GM19452 (cell line): Measurements from ENCODE around the gene STOX2.
"Not testable (repeated sequence)": the region's sequence is repeated elsewhere in the genome, so short reads cannot be mapped to it uniquely, and the experiment has no call there.

Experiments
- ATAC-seq: cut with Tn5 transposase; IDR thresholded peaks from one replicate; pipeline ENCODE4 v1.9.1; 2021; ENCODE audit not compliant: unreplicated experiment

STOX2 gene

DNA sequence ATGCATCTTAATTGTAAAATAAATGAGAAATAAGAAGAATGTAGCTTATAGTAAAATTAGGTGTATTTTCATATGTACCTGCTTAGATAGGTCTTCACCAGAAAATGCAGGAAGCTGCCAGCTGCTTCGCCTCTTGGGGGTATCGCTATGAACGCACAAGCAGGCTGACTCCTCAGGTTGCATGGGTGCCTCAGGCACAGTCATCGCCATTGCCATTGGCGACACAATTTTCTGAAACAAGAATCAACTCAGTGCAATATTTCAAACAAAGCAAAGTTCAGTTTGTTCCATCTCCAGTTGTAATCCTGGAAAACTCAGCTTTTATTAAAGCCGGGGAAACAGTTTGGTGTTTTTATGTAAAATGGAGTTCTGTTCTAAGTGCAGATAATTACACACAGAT is 29.7 kb downstream of the STOX2 start:
- no peak for ATAC-seq

DNA sequence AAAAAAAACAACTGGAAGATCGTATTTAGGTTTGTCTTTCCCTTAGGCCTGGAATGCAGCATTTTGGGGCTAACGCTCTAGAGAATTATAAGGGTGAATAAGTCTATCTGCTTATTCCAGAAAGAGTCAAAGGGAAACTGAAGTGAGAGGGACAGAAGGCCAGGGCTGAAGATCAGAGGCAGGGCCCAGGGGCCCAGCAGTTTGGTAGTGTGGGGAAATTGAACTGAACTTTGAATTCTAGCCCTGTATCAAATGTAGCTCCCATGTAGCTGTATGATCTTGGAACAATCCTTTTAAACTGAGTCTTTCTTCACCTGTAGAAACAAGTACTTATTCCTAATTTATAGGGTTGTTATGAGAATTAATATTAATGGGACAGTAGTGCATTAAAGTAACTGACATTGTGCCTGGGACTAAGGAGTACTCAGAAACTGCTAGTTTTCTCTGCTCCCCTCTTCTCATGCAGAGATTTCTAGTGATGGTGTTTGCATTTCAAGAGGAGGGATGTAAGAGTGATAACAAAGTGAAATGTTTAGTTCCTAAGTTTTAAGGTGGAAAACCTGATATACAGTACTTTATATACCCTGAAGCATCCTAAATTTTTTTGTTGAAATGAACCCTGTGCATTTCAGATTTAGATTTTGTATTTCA is 30.4 kb downstream of the STOX2 start:
- ATAC-seq = no peak

DNA sequence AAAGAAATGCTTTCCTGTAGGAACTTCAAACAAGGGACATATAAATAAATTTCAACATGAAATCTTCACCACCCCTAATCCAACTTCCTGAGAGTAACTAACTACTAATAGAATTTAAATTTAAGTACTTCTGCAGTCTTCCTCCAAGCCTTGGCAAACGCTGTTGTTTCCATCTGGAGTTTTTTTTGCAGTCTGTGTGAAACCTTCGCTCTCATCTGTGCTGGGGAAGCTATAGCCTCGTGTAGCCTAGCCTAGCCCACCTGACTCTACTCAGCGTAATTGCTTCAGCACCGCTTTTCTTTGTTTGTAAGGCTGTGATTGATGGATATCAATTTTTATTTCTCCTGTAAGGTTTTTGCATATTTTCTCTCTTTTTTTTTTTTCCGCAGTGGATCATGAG is 30.9 kb downstream of the STOX2 start:
- no peak for ATAC-seq

DNA sequence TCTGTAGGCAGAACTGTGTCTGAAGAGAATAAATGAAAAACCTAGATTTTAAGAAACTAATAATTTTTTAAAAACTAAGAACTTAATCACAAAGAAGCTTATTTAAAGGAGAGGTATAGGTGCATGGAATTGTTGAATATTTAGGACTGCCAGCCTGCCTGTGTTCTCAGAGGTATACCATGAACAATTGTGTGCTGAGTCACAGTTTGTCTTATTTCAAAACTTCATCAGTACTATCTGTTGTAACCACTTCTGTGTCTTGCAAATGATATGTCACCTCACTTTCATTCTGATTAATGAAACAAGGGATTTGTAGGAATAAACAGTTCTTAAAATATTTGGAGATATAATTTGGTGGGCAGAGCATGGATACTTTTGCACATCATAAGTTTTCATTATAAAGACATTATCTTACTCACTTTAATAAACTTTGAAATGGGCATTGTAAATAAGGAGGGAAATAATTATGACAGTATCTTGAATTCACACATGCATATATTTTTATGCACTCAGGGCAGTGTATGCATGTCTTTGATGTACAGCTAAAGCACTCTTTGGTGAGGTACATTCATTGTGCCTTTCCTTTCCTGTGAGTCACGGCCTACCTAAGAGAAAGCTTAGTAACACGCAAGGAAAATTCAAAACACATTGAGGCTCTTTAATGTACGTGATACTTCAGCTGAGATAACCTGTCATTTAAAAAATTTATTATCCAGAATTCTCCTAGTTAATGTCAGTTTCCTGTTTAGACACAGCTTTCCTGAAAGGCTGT is 31.7 kb downstream of the STOX2 start:
- no peak for ATAC-seq

DNA sequence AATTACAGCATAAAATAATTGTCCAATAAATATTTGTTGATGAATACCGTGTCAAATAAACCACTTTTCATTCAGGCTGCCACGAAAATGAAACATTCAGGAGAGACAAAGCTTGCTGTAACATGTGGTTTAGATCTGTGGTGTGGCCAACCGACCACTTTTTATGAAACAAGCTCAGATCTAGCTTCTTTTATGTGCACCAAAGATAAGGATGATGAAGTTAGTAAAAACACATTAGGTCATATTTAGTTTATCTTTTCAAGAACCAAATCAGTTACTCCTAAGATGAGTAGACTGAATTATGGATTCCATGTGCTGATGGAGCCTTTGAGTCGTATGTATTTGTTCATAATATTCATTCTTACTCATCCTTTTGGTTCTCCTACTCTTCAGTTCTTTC is 35.8 kb downstream of the STOX2 start:
- ATAC-seq = no peak

DNA sequence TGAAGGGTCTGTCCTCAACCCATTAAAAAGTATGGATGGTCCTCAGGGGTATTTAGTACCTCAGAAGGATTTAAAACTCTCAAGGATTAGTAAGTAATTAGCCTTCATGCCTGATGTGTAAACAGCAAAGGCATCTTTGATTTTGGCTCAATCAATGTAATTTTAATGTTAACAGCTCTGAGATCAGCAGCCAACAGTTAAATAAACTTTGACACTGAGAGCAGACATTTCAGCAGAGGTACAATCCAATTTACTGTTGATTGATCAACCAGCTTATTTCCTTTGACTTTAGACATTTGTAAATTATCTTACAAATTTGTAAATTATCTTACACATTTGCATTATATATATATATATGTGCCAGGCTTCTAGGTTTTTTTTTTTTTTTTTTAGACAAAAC is 36.9 kb downstream of the STOX2 start:
- ATAC-seq = no peak

DNA sequence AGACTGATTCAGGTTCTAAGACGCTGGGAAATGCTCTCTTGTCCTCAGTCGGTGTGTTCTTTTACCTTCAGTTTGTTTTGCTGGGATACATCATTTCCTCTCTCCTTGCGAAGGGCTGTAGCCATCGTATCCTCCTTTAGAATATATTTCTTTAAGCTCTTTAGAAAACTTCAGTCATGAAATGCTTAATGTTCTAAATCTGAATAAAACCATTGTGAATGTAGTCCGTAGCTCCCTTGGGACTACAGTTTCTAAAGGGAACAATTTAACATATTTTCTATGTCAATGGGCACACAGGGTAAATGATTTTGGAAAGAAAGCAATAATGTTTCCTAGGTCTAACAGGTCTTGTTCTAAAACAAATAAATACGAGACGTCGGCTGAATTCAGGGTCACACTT is 40.6 kb downstream of the STOX2 start:
- ATAC-seq = no peak

DNA sequence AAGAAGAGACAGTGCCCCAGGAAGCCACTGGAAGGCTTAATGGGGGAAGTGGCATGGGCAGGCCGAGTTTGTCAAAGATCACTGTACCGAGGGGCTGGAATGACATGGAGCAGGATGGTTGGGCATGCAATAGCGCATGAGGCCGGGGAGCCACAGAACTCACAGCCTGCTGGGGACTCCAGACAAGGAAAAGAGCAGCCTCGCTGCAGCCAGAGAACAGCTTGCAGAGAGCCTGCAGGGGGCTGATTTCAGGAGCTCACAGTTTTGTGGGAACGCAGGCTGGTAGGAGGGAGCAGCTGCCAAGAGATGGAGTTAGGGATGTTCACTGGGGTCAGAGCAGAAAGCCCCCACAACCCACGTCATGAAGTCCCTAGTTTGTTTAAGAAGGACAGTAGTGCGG is 45.4 kb downstream of the STOX2 start:
- no peak for ATAC-seq

DNA sequence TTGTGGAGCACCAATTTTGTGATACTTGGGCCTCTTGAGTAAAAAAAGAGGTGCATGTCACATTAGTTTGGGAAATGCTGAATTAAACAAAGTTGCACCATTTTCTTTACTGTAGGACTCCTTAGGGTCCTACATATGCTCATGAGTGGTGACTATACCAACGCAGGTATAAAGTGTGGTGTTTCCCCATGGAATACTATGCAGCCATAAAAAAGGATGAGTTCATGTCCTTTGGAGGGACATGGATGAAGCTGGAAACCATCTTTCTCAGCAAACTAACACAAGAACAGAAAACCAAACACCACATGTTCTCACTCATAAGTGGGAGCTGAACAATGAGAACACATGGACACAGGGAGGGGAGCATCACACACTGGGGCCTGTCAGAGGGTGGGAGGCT is 47.5 kb downstream of the STOX2 start:
- ATAC-seq = not testable (repeated sequence)

DNA sequence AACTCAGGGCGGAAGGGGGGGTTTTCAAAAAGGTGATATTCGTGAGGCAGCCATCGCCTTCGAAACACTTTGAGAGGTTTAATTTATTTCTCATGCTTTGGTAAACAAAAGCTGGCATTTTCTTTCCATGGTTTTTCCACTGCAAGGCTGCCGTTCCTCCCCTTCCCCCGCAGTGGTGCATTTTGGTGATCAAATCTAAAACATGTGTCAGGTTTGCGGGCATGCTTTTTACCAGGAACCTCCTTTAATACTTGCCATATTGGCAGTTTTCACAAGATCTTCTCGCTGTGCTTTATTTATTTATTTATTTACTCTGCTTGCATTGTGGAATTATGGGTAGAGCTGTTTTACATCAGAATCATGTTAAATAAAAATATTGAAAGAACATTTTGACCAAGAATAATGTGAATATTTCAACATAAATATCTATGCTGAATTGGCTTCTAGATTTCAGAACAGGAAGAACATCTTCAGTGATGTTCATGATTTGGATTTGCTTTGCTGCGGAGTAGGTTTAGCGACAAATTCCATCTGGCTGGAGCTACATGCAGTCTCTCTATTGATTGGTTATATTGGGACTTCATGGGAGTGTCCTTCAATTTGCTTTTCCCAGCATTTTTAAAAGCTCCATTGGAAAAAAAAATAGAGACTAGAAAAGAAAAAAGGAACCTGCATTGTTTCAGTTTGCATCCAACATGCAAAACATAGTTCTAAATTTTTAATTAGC is 54.4 kb downstream of the STOX2 start:
- ATAC-seq = no peak

DNA sequence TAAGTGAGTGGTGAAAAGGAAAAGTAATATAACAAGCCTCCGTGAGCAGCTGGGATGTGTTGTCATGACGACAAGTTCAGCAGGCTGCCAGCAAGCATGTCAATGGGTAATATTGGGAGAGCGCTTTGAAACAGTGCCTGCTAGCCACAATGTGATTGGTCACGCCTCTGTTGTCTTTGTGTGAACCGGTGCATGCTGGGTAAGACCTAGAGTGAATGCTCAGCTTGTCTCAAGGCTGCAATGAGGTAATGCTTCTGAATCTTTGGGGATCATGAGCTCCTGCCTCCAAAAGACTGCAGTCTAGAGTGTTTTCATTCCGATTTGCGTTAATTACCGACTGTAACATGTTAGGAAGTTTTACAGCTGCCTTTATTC is 54.9 kb downstream of the STOX2 start:
- ATAC-seq = no peak

DNA sequence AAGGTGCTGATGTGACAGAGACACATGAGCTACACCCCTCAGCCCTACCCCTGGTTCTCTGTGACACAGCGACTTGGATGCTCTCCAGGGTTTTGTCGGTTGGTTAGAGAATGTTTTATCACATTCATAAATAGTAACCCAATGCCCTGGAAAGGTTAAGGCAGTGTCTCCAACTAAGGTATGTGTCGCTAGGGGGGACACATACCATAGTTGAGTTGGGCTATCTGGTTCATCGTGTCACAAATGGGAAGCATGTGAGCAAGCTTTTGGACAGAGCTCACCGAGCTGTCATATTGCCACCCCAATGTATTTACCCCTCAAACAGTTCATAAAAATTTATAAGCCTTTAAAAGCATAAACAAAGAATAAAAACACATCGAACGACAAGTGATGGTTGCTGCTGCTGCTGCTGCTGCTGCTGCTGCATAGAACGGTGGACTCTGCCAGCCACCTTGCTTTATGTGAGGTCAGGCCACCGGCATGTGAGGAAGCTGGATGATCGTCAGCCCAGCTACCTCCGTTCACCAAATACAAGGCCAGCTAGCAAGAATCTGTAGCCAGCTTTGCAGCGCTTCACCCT is 55.9 kb downstream of the STOX2 start:
- no peak for ATAC-seq

DNA sequence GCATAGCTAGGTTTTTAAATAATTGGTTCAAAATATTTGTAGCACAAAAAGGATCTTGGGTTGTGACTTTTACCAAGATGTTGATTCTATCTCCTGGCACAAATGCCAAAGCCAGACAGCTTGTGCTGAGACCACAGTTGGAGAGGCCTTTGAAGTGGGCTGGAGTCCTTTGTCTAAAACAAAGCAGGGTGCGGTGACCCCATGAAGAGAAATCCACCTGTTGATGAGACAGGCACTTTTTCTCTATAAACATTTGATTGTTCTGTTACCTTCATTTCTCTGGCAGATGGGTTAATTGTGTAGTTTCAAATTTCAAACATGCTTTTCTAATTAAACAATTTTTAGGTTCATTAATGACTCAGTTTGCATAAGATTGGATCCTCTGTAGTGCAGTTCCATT is 56.7 kb downstream of the STOX2 start:
- no peak for ATAC-seq

DNA sequence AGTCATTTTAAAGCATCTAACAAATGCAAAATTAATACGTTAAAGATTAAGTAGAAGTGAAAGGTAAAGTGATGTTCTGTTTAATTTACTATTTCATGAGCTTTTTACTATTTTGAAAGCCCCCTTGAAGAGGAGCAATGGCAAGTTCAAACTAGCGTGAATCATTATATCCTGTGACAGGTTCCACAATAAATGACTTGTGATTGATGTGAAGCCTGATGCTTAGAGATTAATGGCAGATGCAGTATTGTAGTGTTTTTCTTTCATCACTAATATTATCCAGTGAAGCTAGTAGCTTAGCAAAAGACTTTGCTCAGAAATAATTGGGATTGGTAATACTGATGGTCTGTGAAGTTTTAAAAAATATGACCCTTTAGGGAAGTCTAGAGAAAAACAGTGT is 57.3 kb downstream of the STOX2 start:
- ATAC-seq = no peak

DNA sequence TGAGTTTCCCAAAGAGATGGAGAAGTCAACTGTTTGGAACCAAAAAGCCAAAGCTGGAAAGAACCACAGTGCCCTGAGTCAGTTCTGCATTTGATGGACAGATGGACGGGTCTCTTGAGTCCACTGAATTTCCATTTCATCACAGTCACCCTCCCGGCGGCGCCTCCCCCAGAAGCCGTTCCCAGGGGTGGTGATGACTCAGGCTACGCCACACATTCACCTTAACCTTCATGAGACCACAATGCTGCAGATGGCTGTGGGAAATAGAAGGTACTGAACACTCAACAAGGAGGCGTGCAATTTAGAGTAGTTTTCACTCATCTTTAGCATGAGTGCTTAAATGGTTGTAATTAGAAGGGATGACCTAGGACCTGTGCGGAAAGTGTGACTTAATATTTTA is 61.3 kb downstream of the STOX2 start:
- no peak for ATAC-seq

DNA sequence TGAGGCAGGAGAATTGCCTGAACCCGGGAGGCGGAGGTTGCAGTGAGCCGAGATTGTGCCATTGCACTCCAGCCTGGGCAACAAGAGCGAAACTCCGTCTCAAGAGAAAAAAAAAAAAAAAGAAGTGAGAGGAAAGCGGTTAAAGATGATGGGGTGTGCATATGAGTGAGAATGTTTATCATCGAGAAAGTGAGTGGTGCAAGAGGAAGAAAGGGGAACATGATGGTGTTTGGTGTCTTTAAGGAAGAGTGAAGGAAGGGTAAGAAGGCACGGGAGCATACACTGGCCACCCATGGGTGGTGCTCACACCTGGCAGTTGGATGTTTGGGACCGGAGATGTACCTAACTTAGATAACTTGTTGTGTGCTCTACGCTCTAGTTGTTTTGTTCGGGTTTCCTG is 62.2 kb downstream of the STOX2 start:
- ATAC-seq = no peak

DNA sequence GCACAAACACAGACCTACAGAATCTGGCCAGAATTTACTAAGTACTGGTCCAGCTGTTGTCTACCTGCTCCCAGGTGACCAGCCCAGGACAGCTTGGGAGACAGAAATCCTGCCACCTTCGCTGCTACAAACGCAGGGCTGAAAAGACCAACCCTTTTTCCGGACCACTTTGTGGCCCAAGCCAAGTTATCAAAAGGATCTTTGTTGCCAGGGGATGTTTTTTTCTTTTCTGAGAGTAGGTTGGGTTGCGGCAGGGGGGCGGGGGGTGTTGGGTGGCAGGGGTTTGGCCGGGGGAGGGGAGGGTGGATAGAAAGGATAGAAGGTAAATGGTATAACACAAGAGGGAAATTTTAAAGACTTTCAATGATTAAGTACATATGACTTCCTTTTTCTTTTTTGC is 63.4 kb downstream of the STOX2 start:
- no peak for ATAC-seq

DNA sequence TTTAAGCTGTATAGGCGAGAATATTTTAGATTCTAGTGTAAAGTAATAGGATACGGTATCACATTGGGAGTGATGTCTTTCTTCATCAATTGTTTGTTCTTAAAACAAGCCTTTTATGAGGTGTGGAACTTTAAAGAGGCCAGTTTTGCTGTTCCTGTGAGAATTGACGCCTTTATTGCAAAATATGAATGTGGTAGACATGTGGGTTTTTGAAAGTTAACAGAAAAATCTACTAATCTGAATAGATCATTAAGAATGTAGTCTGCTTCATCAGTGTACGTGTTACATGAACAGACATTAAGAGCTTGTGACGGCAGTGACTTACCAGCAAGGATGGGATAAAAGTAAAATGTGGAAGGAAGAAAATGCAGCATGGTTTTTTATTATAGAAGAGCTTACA is 63.8 kb downstream of the STOX2 start:
- ATAC-seq = no peak

DNA sequence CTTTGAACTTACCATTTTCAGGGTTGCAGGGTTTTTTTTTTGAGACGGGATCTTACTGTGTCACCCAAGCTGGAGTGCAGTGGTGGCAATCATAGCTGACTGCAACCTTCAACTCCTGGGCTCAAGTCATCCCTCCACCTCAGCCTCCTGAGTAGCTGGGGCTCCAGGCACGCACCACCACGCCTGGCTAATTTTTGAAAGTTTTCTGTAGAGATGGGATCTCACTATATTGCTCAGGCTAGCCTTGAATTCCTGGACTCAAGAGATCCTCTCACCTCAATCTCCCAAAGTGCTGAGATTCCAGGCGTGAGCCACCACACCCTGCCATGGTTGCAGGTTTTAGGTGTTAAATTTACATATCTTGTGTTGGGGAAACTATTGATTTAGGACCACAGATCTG is 64.5 kb downstream of the STOX2 start:
- ATAC-seq = no peak

DNA sequence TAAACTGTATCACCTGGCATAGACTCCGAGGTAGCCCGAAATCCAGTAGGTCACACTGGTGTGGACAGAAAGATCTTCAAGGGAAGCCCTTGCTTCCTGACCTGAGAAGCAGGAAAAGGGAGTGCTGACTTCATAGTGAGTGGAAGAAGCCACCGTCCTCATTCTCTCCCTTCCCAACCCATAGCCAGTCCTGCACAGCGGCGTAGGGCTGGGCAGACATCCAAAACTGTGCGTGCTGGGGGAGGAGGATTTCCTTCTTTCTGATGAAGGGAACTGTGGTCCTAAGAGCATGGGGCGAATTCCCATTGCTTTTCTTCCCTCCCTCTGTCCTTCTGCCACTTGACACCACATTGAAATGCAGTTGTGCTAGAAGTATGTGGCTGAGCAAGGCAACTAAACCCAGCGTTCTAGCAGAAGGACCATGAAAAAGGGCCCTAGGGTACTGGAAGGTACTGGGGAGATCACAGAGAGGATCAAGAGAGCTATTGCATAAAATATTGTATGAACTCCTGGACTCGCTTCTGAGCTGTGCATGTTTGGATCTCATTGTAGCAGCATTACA is 66.9 kb downstream of the STOX2 start:
- ATAC-seq = no peak

DNA sequence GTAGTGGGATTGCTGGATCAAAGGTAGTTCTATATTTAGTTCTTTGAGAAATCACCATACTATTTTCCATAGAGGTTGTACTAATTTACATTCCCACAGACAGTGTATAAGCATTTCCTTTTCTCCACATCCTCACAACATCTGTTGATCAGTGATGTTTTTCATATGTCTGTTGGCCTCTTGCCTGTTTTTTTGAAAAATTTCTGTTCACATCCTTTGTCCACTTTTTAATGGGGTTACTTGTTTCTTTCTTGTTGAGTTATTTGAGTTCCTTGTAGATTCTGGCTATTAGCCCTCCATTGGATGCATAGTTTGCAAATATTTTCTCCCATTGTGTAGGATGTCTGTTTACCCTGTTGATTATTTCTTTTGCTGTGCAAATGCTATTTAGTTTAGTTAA is 72.6 kb downstream of the STOX2 start:
- no peak for ATAC-seq

DNA sequence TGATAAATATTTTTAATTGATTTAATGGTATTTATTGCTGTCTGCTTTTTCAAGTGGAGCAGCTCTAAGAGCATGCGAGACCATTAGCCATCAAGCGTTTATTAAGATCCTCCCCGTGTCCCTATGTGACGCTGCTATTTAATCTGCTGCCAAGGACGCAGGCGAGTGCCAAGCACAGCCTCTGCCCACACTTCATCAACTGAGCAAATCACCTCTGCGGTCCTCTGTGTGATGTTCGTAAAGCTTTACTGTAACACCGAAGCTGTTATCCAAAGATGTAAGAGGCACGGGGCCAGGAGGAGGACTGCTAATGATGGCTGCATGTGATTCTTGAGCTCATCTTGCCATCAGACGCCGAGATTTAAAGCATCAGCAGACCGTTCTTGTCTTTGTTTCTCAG is 79.5 kb downstream of the STOX2 start:
- ATAC-seq = no peak
